Gastrocnemius medialis (tissue), 4 donors: ENCODE data around the gene ADSL.

Source experiments
- CTCF ChIP-seq, 5 experiments: fragments of 450-650 bp in 3 of 5; fragments of 200-600 bp in 2 of 5; sonication (generic) in 2 of 5; IDR thresholded peaks in 4 of 5; conservative IDR thresholded peaks in 1 of 5; 1 replicate in 4 of 5; 2 replicates in 1 of 5; pipeline ENCODE4 v1.5.1; 2016 to 2019; ENCODE audit warnings: antibody characterized with exemption in 5 of 5, mild to moderate bottlenecking in 3 of 5, moderate library complexity in 3 of 5
- POLR2A ChIP-seq, 2 donors: fragments of 450-650 bp; IDR thresholded peaks; one replicate each; pipeline ENCODE4 v1.6.1; 2017; ENCODE audit warnings: antibody characterized with exemption in 2 of 2, mild to moderate bottlenecking in 2 of 2, moderate library complexity in 2 of 2

GRCh38 chr22:40401981-40402406 lies 55.7 kb downstream of the ADSL start:
- no peak for TF ChIP-seq CTCF (IDR thresholded peaks at IDR 0.05 in 4 of 5, conservative IDR thresholded peaks at IDR 0.05 in 1 of 5)
- no peak for TF ChIP-seq POLR2A (IDR thresholded peaks at IDR 0.05)
